GM18867 (cell line): Measurements from ENCODE around the gene ADAMTS6.
A peak's percentile ranks its signal among the peaks of the same experiment; 100 is the strongest.

Experiments
- ATAC-seq: cut with Tn5 transposase; IDR thresholded peaks from one replicate; pipeline ENCODE4 v1.9.1; 2021; ENCODE audit warnings: mild to moderate bottlenecking, moderate library complexity; ENCODE audit not compliant: unreplicated experiment

Gene ADAMTS6

GRCh38 chr5:65111961-65112658 lies 369.6 kb downstream of the ADAMTS6 start:
- no peak for ATAC-seq

DNA sequence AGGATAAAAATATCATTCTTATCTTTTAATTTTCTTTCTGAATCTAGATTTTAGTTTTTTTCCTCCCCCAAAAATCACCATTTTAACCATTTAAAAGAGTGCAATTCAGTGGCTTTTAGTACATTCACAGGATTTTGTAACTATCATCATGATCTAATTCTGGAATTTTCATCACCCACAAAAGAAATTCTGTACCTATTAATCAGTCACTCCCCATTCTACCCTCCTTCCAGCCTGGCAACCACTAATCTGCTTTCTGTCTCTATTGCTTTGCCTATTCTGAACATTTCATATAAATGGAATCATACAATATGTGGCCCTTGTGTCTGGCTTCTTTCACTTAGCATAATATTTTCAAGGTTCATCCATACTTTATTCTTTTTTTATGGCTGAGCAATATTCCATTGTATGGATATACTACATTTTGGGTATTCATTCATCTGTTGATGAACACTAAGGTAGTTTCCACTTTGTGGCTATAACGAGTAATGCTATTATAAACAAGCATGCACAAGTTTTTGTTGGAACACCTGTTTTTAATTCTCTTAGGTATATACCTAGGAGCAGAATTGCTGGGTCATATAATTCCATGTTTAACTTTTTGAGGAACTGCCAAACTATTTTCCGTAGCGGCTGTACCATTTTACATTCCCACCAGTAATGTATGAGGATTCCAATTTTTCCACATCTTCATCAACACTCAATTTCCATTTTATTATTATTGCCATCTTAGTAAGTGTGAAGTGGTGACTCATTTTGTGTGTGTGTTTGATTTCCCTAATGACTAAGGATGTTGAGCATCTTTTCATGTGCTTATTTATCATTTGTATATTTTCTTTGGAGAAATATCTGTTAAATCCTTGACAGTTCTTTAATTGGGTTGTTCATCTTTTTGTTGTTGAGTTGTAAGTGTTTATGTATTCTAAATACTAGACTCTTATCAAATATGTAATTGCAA lies 372.7 kb downstream of the ADAMTS6 start:
- ATAC-seq = no peak

DNA sequence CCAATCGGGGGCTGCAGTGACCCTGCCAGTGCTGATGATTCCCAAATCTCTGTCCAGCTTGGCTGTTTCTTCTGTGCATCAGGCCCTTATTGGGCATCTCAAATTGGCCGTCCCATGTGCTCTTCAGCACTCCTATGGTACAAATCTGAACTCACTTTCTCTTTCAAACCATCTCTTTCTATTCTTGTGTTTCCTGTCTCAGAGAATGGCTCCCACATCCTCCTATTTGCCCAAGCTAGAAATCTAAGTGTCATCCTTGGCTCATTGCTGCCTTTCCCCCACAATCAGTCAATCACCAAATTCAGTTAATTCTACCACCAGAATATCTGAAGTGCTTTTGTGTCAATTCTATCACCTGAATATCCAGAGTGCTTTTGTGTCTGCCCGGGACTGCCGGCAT lies 376.4 kb downstream of the ADAMTS6 start:
- ATAC-seq = no peak

DNA sequence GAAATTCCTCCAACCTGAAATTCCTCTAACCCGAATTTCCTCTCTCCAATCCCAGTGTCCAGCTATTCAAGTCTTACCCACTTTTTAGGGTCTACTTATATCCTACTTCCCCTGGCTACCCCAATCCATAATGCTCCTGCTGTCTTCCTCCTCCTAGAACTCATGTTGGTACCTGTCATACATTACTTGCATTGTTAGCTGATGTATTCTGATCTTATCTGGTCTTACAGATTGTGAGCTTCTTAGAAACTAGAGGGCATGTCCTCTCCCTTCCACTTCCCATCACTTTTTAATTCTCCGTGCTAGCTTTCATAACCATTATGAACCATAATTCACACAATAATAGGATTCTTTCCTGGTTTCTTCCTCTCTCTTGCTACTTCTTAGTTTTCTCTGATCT lies 376.9 kb downstream of the ADAMTS6 start:
- ATAC-seq = no peak

DNA sequence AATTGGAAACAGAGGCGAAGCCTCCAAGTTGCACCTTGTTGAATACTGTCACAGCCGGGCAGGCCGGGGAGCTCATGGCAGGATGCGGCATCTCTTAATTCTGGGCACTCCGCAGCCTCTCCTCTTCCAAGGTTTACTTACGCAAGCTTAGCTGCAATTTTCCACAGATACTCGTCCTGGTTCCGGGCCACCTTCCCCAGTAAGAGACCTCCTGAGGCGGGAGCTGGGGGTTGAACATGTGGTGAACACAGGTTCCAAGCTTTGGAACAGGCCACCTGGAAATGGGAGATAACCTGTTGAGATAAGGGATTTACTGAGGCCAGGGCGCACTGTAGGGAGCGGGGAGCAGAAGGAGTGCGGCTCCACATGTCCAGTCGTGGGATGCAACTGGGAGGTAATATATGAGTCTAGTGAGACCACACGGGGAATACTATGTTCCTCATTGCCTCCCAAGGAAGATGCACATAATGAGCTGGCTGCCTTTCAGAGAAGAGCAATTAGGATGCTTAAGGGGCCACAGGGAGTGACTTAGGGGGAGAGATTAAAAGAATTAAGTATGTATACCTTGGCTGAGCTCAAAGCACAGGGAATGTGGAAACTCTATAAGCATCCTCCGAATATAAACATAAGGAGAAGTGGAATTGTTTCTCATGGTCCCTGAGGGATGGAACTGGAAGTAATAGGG lies 377.8 kb downstream of the ADAMTS6 start:
- no peak for ATAC-seq

GRCh38 chr5:65102976-65103711 lies 378.6 kb downstream of the ADAMTS6 start:
- ATAC-seq = peak; percentile 88

DNA sequence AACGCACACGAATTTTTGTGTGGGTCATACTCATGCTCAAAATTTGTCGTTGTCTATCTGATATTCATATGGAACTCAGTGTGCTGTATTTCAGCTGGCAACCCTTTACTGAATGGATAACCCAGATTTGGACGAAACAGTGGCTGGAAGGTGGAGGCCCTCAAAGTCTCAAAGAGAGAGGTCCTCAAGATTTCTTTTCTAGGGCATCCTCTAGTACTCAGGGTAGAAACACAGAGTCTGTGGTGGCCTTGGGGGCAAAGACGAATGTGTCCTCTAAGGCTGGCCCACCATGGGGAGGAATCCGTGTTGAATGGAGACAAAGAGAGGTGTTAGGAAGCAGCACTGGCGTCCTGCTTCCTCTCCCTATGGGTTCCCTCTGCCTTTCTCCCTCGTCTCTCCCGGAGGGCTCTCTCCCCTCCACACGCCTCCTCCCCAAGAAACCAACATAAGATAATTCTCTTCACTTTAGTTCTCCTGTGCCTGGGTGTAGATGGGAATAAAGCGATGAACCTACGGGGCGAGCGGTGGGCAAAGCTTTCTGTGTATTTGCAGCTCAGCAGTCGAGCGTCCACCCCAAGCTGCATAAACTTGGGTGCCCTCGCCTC lies 379.2 kb downstream of the ADAMTS6 start:
- ATAC-seq = no peak

GRCh38 chr5:65101632-65102100 lies 380.1 kb downstream of the ADAMTS6 start:
- ATAC-seq = no peak

DNA sequence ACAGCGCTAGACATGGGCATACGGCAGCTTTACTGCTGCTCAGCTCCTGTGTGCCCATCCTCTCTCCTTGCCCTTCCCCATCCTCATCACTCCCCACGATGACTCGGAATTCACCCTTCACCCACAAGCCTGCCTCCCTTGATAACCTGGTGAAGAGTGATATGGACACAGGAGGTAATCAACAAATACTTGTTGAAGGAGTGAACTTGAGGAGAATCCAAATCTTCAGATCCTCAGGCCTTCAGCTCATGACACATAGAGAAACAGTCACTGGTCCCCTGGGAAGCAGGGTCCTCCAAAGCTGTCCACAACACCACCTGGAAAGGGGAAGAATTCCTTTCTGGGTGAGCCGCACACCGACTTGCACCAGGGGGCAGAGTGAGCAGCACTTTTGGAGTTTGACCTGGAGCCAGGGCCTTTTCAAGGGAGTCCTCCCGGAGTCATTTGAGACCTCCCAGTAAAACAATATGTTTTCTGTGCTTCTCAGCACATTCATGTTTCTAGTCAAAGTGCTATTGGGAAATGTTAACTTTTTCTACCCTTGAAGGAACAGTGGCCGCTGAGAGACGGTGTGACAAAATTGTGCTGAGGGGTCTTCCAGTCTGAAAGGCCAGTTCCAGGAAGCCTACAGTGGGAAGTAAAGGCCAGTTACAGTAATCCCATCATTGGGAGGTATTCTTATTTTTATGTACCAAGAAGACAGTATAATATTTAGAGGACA lies 380.6 kb downstream of the ADAMTS6 start:
- ATAC-seq = no peak
